IPS DF 6.9 (cell line): ENCODE data around the gene SHROOM1.

Experiments used
- DNase-seq: peaks from one replicate; pipeline ENCODE4 v3.0.0-alpha.2; 2013; ENCODE audit warnings: low read depth, low spot score
- H3K27ac ChIP-seq: one replicate; pipeline ENCODE4 v1.5.1; 2013; ENCODE audit warnings: low read length, control low read depth
- H3K27me3 ChIP-seq: 2 replicates; pipeline ENCODE4 v1.6.1; 2013; ENCODE audit warnings: mild to moderate bottlenecking, low read length; ENCODE audit not compliant: control insufficient read depth, insufficient read depth
- H3K36me3 ChIP-seq: 2 replicates; pipeline ENCODE4 v1.6.1; 2013; ENCODE audit warnings: low read length; ENCODE audit not compliant: control insufficient read depth, insufficient read depth
- H3K4me1 ChIP-seq: 2 replicates; pipeline ENCODE4 v1.6.1; 2013; ENCODE audit warnings: low read length; ENCODE audit not compliant: control insufficient read depth, insufficient read depth
- H3K4me3 ChIP-seq: 2 replicates; pipeline ENCODE4 v1.5.1; 2013; ENCODE audit warnings: mild to moderate bottlenecking, low read length
- H3K9me3 ChIP-seq: 2 replicates; pipeline ENCODE4 v1.6.1; 2013; ENCODE audit warnings: low read length, inconsistent platforms; ENCODE audit not compliant: control insufficient read depth, insufficient read depth
- WGBS: extraction: QIAGEN DNeasy Blood & Tissue Kit; methylation state at CpG from one replicate; pipeline ENCODE4 v1.1.7; 2013; ENCODE audit warnings: mixed read lengths, missing lambda C conversion rate; ENCODE audit not compliant: insufficient read length, insufficient coverage; 5-methylcytosine and 5-hydroxymethylcytosine counted together

SHROOM1 gene

DNA sequence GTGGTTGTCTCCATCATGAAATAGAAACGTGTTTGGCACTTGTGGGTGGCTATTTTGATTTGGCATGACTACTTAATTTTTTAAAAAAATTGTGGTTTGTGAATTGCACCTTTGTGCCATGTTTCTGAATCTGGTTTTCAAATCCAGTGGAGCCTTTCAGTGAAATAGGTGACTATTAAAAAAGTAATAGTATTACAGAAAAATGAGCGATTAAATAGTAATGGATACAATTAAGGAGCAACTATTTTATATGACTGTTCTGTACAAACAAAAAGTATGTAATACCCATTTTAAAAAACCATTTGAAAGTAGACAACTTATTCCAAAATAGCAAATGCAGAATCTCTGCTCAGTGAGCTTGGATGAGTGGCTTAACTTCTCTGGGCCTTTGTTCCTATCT, 14.4 kb downstream of the SHROOM1 start:
- Histone ChIP-seq H3K4me3 (no peak overlapping the region), H3K27ac (no peak overlapping the region), H3K27me3 (peaks cover 36% of the 10 kb centered on the region), H3K9me3 (no peaks in the 10 kb centered on the region), H3K4me1 (peaks cover 4% of the 10 kb centered on the region; the same call in 1 of the 2 replicates), H3K36me3 (no peaks in the 10 kb centered on the region)
- DNase-seq, result no peak
- no CpG with 5 or more reads among the region's 2 CpGs for WGBS

DNA sequence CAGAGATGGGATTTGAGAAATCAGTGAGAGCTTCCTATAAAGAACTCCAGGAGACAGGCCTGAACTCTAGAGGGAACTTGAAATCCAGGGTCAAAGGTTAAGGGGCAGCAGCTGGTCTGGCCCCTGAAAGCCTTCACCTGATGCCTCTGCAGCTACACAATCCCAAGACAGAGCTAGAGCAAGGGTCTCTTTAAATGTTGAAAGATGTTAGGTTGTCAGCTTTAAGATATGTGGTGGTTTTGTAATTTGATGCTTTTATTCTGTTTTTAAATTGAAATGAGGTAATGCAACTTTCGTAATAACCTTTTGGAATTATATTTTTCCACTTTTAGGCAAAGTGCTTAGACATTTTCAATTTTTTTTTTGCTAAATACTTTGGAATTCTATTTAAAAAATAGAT, 15.0 kb downstream of the SHROOM1 start:
- Histone ChIP-seq H3K9me3 (no peaks in the 10 kb centered on the region), H3K4me3 (no peak overlapping the region), H3K36me3 (no peaks in the 10 kb centered on the region), H3K27me3 (peaks cover 36% of the 10 kb centered on the region), H3K4me1 (peaks cover 4% of the 10 kb centered on the region; the same call in 1 of the 2 replicates), H3K27ac (no peak overlapping the region)
- DNase-seq, result no peak
- no CpG with 5 or more reads among the region's 1 CpG for WGBS

DNA sequence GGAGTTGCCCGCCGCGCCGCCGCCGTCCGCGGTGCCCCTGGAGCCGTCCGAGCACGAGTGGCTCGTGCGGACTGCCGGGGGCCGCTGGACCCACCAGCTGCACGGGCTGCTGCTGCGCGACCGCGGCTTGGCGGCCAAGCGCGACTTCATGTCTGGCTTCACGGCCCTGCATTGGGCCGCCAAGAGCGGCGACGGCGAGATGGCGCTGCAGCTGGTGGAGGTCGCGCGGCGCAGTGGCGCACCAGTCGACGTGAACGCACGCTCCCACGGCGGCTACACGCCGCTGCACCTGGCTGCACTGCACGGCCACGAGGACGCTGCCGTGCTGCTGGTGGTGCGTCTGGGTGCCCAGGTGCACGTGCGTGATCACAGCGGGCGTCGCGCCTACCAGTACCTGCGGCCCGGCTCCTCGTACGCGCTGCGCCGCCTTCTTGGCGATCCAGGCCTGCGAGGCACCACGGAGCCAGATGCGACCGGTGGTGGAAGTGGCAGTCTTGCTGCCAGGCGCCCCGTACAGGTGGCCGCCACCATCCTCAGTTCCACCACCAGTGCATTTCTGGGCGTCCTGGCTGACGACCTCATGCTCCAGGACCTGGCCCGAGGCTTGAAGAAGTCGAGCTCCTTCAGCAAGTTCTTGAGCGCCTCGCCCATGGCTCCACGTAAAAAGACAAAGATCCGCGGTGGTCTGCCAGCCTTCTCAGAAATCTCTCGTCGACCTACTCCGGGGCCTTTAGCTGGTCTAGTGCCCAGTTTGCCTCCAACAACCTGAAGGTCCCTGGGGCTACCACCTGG, 15.7 kb downstream of the SHROOM1 start:
- no CpG with 5 or more reads among the region's 81 CpGs for WGBS
- Histone ChIP-seq H3K4me3 (peak overlapping the region; percentile 3; the same call in 1 of the 2 replicates), H3K36me3 (no peaks in the 10 kb centered on the region), H3K27me3 (peaks cover 36% of the 10 kb centered on the region), H3K4me1 (peaks cover 4% of the 10 kb centered on the region; the same call in 1 of the 2 replicates), H3K27ac (no peak overlapping the region), H3K9me3 (no peaks in the 10 kb centered on the region)
- no peak for DNase-seq

DNA sequence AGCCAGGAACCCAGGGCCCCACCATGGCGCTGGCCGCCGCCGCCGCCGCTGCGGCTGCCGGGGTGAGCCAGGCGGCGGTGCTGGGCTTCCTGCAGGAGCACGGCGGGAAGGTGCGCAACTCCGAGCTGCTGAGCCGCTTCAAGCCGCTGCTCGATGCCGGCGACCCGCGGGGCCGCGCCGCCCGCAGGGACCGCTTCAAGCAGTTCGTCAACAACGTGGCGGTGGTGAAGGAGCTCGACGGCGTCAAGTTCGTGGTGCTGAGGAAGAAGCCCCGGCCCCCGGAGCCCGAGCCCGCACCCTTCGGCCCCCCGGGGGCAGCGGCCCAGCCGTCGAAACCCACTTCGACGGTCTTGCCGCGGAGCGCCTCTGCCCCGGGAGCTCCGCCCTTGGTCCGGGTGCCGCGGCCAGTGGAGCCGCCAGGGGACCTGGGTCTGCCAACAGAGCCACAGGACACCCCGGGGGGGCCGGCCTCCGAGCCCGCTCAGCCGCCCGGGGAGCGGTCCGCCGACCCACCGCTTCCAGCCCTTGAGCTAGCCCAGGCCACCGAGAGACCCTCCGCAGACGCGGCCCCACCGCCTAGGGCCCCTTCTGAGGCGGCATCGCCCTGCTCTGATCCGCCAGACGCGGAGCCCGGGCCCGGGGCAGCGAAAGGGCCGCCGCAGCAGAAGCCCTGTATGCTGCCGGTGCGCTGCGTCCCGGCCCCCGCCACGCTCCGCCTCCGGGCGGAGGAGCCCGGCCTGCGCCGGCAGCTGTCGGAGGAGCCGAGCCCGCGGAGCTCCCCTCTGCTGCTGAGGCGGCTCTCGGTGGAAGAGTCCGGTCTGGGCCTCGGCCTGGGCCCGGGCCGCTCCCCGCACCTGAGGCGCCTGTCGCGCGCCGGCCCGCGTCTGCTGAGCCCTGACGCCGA, 16.6 kb downstream of the SHROOM1 start:
- peaks cover 36% of the 10 kb centered on the region for H3K27me3 ChIP-seq
- H3K27ac ChIP-seq, result no peak overlapping the region
- H3K4me1 ChIP-seq, result peaks cover 4% of the 10 kb centered on the region; the same call in 1 of the 2 replicates
- no peaks in the 10 kb centered on the region for H3K36me3 ChIP-seq
- peak overlapping the region; percentile 3 for H3K4me3 ChIP-seq
- no peak for DNase-seq
- no peaks in the 10 kb centered on the region for H3K9me3 ChIP-seq
- no CpG with 5 or more reads among the region's 110 CpGs for WGBS

DNA sequence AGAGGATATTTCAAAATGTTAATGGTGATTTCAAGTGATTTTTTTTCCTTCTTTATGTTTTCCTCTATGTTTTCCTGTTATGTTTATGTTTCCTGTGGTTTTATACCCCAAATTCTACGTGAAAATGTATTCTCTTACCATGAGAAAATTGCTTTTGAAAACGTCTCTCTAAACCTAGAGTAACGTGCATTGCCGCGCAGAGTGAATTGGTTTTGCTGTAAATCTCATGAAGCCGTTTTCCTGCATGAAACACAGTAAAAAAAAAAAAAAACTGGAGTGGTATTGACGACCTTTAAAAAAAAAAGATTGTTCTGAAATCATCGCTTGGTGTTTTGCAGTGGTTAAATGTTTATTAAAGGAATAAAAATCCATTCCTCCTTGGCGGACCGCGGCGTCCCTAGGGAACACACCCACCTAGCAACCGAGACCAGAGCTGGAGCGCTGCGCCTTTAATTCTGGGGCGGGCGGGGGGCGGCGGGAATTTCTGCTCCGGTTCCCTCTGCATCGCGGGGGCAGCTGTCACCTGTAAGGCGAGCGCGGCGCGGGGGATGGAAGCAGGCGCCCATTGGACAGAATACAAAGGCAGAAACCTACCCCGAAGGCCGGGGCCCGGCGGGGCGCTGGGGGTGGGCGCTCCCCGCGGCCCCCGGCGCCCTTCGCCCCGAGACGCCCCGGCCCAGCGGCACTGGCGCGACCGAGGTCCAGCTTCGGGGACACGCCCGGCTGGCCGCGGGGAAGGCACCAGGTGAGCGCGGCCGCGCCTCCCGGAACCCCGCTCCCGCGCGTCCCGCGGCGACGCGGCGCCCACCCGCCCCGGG, 17.5 kb downstream of the SHROOM1 start, which contains the start of gene SOWAHA:
Gene SOWAHA (plus strand): TSS at position 522 of the 818 bp plus-strand sequence. CDS start 320 bp downstream, outside the sequence.
- WGBS, result no CpG with 5 or more reads among the region's 68 CpGs
- H3K27me3 ChIP-seq, result peaks cover 36% of the 10 kb centered on the region
- no peak for DNase-seq
- H3K4me3 ChIP-seq, result peak within 1 kb of the TSS; percentile 3
- no peaks in the 10 kb centered on the region for H3K9me3 ChIP-seq
- no peaks in the 10 kb centered on the region for H3K36me3 ChIP-seq
- H3K27ac ChIP-seq, result no peak within 1 kb of the TSS
- H3K4me1 ChIP-seq, result peaks cover 4% of the 10 kb centered on the region; the same call in 1 of the 2 replicates

DNA sequence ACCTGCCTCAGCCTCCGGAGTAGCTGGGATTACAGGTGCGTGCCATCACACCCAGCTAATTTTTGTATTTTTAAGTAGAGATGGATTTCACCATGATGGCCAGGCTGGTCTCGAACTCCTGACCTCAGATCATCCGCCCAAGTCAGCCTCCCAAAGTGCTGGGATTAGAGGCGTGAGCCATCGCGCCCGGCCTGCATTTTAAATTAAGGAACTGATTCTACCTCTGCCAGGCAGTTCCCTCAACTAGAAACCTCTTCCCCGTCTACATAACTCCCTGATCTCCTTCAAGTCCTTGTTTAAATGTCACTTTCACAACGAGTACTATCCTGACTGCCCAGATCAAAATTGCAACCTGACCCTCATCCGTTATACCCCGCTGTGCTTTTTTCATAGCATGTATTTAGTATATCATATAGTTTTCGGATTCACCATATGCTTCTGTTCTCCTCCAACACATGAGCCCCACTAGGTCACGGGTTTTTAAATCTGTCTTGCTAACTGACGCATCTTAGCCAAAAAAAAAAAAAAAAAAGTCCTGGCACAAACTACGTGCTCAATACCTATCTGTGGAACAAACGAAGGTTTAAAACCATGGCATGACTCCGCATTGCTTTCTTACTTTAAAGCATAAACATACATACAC, 18.2 kb downstream of the SHROOM1 start:
- peaks cover 36% of the 10 kb centered on the region for H3K27me3 ChIP-seq
- no peaks in the 10 kb centered on the region for H3K9me3 ChIP-seq
- no CpG with 5 or more reads among the region's 18 CpGs for WGBS
- peaks cover 4% of the 10 kb centered on the region; the same call in 1 of the 2 replicates for H3K4me1 ChIP-seq
- DNase-seq, result no peak
- H3K4me3 ChIP-seq, result no peak overlapping the region
- H3K36me3 ChIP-seq, result no peaks in the 10 kb centered on the region
- no peak overlapping the region for H3K27ac ChIP-seq

DNA sequence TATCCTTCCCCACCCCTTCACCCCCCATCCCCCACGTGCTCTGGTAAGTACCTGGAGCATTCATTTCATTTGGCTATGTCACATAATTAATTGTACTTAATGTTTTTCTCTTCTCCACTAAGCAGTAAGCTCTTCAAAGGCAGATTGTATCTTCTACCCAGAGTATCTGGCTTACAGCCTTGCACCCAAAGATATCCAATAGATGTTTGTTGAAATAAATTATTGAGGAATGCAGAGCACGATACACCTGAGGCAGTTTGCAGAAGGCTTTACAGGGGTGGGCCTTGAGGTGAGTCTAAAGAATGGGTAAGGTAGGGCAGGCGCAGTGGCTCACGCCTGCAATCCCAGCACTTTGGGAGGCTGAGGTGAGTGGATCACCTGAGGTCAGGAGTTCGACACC, 19.8 kb downstream of the SHROOM1 start:
- H3K27me3 ChIP-seq, result peaks cover 36% of the 10 kb centered on the region
- no peak overlapping the region for H3K27ac ChIP-seq
- no peak overlapping the region for H3K4me3 ChIP-seq
- WGBS, result no CpG with 5 or more reads among the region's 5 CpGs
- H3K4me1 ChIP-seq, result peaks cover 7% of the 10 kb centered on the region; the same call in 1 of the 2 replicates
- H3K36me3 ChIP-seq, result no peaks in the 10 kb centered on the region
- DNase-seq, result no peak
- no peaks in the 10 kb centered on the region for H3K9me3 ChIP-seq

DNA sequence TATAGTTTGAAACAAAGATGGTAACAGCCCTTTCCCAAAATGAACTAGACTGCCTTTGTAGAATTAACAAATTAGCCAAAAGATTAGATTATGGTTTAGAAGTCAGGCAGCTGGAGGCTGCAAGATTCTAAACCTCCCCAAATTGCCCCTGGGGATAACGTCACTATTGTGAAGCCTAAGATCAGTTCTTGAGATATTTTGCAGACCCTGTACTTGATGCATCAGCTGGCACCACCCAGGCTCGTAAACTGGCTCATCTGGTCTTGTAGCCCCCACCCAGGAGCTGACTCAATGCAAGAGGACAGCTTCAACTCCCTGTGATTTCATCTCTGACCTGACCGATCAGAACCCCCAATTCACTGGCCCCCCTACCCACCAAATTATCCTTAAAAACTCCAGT, 21.6 kb downstream of the SHROOM1 start:
- Histone ChIP-seq H3K36me3 (no peaks in the 10 kb centered on the region), H3K27ac (no peak overlapping the region), H3K4me3 (no peak overlapping the region), H3K27me3 (peaks cover 23% of the 10 kb centered on the region), H3K4me1 (0 out of 2 replicates have a peak, but pooled peaks cover 3% of the 10 kb centered on the region), H3K9me3 (no peaks in the 10 kb centered on the region)
- WGBS, result no CpG with 5 or more reads among the region's 3 CpGs
- no peak for DNase-seq

DNA sequence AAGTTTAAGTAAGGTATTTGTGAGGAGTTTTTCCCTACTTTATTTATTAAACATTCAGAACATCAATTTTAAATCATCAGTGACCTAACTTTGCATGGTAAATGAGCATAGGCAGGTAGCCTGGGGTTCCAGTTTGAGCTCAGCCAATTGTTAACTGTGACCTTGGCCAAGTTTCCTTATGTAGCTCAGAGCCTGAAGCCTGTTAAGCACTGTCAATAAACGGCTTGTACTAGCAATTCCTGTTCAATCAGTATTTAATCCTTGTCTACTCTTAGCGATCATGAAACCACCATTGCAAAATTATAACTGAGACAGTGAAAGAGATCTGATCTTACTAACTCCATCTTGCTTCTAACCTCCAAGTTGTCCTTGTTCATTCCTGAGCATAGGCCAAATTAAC, 22.0 kb downstream of the SHROOM1 start:
- no CpG with 5 or more reads among the region's 2 CpGs for WGBS
- H3K27ac ChIP-seq, result no peak overlapping the region

More for the DNA sequence above, 22.0 kb downstream of the SHROOM1 start:
- H3K9me3 ChIP-seq, result no peaks in the 10 kb centered on the region
- peaks cover 18% of the 10 kb centered on the region for H3K27me3 ChIP-seq
- H3K4me1 ChIP-seq, result 0 out of 2 replicates have a peak, but pooled peaks cover 3% of the 10 kb centered on the region
- H3K36me3 ChIP-seq, result no peaks in the 10 kb centered on the region
- H3K4me3 ChIP-seq, result no peak overlapping the region
- DNase-seq, result no peak
